IPS DF 6.9 (cell line): ENCODE data around the gene CCDC73.
"Not testable (repeated sequence)": the region's sequence is repeated elsewhere in the genome, so short reads cannot be mapped to it uniquely, and the experiment has no call there.

ENCODE experiments used
- DNase-seq: peaks from one replicate; pipeline ENCODE4 v3.0.0-alpha.2; 2013; ENCODE audit warnings: low read depth, low spot score
- H3K27ac ChIP-seq: one replicate; pipeline ENCODE4 v1.5.1; 2013; ENCODE audit warnings: low read length, control low read depth
- H3K27me3 ChIP-seq: 2 replicates; pipeline ENCODE4 v1.6.1; 2013; ENCODE audit warnings: mild to moderate bottlenecking, low read length; ENCODE audit not compliant: control insufficient read depth, insufficient read depth
- H3K36me3 ChIP-seq: 2 replicates; pipeline ENCODE4 v1.6.1; 2013; ENCODE audit warnings: low read length; ENCODE audit not compliant: control insufficient read depth, insufficient read depth
- H3K4me1 ChIP-seq: 2 replicates; pipeline ENCODE4 v1.6.1; 2013; ENCODE audit warnings: low read length; ENCODE audit not compliant: control insufficient read depth, insufficient read depth
- H3K4me3 ChIP-seq: 2 replicates; pipeline ENCODE4 v1.5.1; 2013; ENCODE audit warnings: mild to moderate bottlenecking, low read length
- H3K9me3 ChIP-seq: 2 replicates; pipeline ENCODE4 v1.6.1; 2013; ENCODE audit warnings: low read length, inconsistent platforms; ENCODE audit not compliant: control insufficient read depth, insufficient read depth
- WGBS: extraction: QIAGEN DNeasy Blood & Tissue Kit; methylation state at CpG from one replicate; pipeline ENCODE4 v1.1.7; 2013; ENCODE audit warnings: mixed read lengths, missing lambda C conversion rate; ENCODE audit not compliant: insufficient read length, insufficient coverage; 5-methylcytosine and 5-hydroxymethylcytosine counted together

CCDC73 gene

GRCh38 chr11:32779136-32779535, 15.3 kb downstream of the CCDC73 start:
- no peaks in the 10 kb centered on the region for H3K27me3 ChIP-seq
- no peak overlapping the region for H3K27ac ChIP-seq
- H3K4me1 ChIP-seq = no peaks in the 10 kb centered on the region
- H3K9me3 ChIP-seq = no peaks in the 10 kb centered on the region
- no peak overlapping the region for H3K4me3 ChIP-seq
- no peak for DNase-seq
- H3K36me3 ChIP-seq = no peaks in the 10 kb centered on the region

- Histone ChIP-seq H3K27me3 (no peaks in the 10 kb centered on the region), H3K36me3 (no peaks in the 10 kb centered on the region), H3K9me3 (no peaks in the 10 kb centered on the region), H3K4me3 (no peak overlapping the region), H3K27ac (no peak overlapping the region), H3K4me1 (no peaks in the 10 kb centered on the region)
- WGBS = 100% methylated on average over 1 of the region's 2 CpGs
- DNase-seq = no peak
These were observed 18.6 kb downstream of the CCDC73 start for GRCh38 chr11:32775908-32776307.

GRCh38 chr11:32774081-32774480, 20.4 kb downstream of the CCDC73 start:
- Histone ChIP-seq H3K27me3 (no peaks in the 10 kb centered on the region), H3K27ac (no peak overlapping the region), H3K9me3 (no peaks in the 10 kb centered on the region), H3K36me3 (no peaks in the 10 kb centered on the region), H3K4me3 (no peak overlapping the region), H3K4me1 (no peaks in the 10 kb centered on the region)
- WGBS = no CpG with 5 or more reads among the region's 2 CpGs
- DNase-seq = no peak

GRCh38 chr11:32772731-32773130, 21.7 kb downstream of the CCDC73 start:
- Histone ChIP-seq H3K27ac (no peak overlapping the region), H3K4me3 (no peak overlapping the region), H3K9me3 (no peaks in the 10 kb centered on the region), H3K27me3 (no peaks in the 10 kb centered on the region), H3K36me3 (no peaks in the 10 kb centered on the region), H3K4me1 (no peaks in the 10 kb centered on the region)
- DNase-seq = no peak

GRCh38 chr11:32761774-32762173, 32.7 kb downstream of the CCDC73 start:
- H3K4me1 ChIP-seq, H3K36me3 ChIP-seq, DNase-seq, H3K4me3 ChIP-seq, H3K27ac ChIP-seq, H3K27me3 ChIP-seq, H3K9me3 ChIP-seq: not testable (repeated sequence)
- no CpG with 5 or more reads among the region's 2 CpGs for WGBS

GRCh38 chr11:32758291-32758690, 36.2 kb downstream of the CCDC73 start:
- WGBS = no CpG with 5 or more reads among the region's 2 CpGs
- no peaks in the 10 kb centered on the region for H3K9me3 ChIP-seq
- no peak for DNase-seq
- H3K27me3 ChIP-seq = no peaks in the 10 kb centered on the region
- no peak overlapping the region for H3K27ac ChIP-seq
- no peaks in the 10 kb centered on the region for H3K36me3 ChIP-seq
- no peaks in the 10 kb centered on the region for H3K4me1 ChIP-seq
- no peak overlapping the region for H3K4me3 ChIP-seq

- H3K4me3 ChIP-seq, H3K9me3 ChIP-seq, H3K27ac ChIP-seq, H3K27me3 ChIP-seq, H3K36me3 ChIP-seq, DNase-seq, H3K4me1 ChIP-seq: not testable (repeated sequence)
- no CpG with 5 or more reads among the region's 1 CpG for WGBS
These were observed 41.3 kb downstream of the CCDC73 start for GRCh38 chr11:32753181-32753580.

- DNase-seq = no peak
- Histone ChIP-seq H3K36me3 (no peaks in the 10 kb centered on the region), H3K9me3 (no peaks in the 10 kb centered on the region), H3K27me3 (no peaks in the 10 kb centered on the region), H3K27ac (no peak overlapping the region), H3K4me1 (no peaks in the 10 kb centered on the region), H3K4me3 (no peak overlapping the region)
- no CpG with 5 or more reads among the region's 2 CpGs for WGBS
These were observed 42.5 kb downstream of the CCDC73 start for GRCh38 chr11:32752001-32752400.

- H3K27me3 ChIP-seq = no peaks in the 10 kb centered on the region
- H3K4me3 ChIP-seq = no peak overlapping the region
- no peak overlapping the region for H3K27ac ChIP-seq
- no peaks in the 10 kb centered on the region for H3K4me1 ChIP-seq
- WGBS = no CpG with 5 or more reads among the region's 6 CpGs
- DNase-seq = no peak
- H3K9me3 ChIP-seq = no peaks in the 10 kb centered on the region
- no peaks in the 10 kb centered on the region for H3K36me3 ChIP-seq
These were observed 43.1 kb downstream of the CCDC73 start for GRCh38 chr11:32751381-32751780.

- no CpG with 5 or more reads among the region's 1 CpG for WGBS
- DNase-seq = no peak
- Histone ChIP-seq H3K4me3 (no peak overlapping the region), H3K27ac (no peak overlapping the region), H3K9me3 (no peaks in the 10 kb centered on the region), H3K36me3 (no peaks in the 10 kb centered on the region), H3K4me1 (no peaks in the 10 kb centered on the region), H3K27me3 (no peaks in the 10 kb centered on the region)
These were observed 64.5 kb downstream of the CCDC73 start for GRCh38 chr11:32729976-32730375.

GRCh38 chr11:32723332-32723731, 71.1 kb downstream of the CCDC73 start:
- no CpG with 5 or more reads among the region's 3 CpGs for WGBS
- no peaks in the 10 kb centered on the region for H3K9me3 ChIP-seq
- H3K36me3 ChIP-seq = no peaks in the 10 kb centered on the region
- H3K4me3 ChIP-seq = no peak overlapping the region
- no peaks in the 10 kb centered on the region for H3K4me1 ChIP-seq
- DNase-seq = no peak
- no peaks in the 10 kb centered on the region for H3K27me3 ChIP-seq
- H3K27ac ChIP-seq = no peak overlapping the region
